Fibroblast of pulmonary artery (primary cell): ENCODE results near the gene LIPM.
A peak's percentile ranks its signal among the peaks of the same experiment; 100 is the strongest.

Experiments
- DNase-seq: peaks from one replicate; pipeline ENCODE4 v3.0.0-alpha.2; 2010; ENCODE audit warnings: low read depth
- H3K4me3 ChIP-seq: replicated peaks from 2 replicates; pipeline ENCODE4 v1.5.1; 2011; ENCODE audit warnings: low read depth, mild to moderate bottlenecking, control low read depth, low read length, moderate library complexity
- TF ChIP-seq, protein P1 (sequence below): IDR thresholded peaks from 2 replicates; pipeline ENCODE4 v1.5.1; 2011; ENCODE audit warnings: mild to moderate bottlenecking, control low read depth, low read length, inconsistent platforms; ENCODE audit errors: missing control alignments

The LIPM gene

GRCh38 chr10:88828310-88828709, 25.8 kb downstream of the LIPM start:
- DNase-seq: no peak
- TF ChIP-seq, protein P1, sequence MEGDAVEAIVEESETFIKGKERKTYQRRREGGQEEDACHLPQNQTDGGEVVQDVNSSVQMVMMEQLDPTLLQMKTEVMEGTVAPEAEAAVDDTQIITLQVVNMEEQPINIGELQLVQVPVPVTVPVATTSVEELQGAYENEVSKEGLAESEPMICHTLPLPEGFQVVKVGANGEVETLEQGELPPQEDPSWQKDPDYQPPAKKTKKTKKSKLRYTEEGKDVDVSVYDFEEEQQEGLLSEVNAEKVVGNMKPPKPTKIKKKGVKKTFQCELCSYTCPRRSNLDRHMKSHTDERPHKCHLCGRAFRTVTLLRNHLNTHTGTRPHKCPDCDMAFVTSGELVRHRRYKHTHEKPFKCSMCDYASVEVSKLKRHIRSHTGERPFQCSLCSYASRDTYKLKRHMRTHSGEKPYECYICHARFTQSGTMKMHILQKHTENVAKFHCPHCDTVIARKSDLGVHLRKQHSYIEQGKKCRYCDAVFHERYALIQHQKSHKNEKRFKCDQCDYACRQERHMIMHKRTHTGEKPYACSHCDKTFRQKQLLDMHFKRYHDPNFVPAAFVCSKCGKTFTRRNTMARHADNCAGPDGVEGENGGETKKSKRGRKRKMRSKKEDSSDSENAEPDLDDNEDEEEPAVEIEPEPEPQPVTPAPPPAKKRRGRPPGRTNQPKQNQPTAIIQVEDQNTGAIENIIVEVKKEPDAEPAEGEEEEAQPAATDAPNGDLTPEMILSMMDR: no peak
- H3K4me3 ChIP-seq: no peak overlapping the region

DNA sequence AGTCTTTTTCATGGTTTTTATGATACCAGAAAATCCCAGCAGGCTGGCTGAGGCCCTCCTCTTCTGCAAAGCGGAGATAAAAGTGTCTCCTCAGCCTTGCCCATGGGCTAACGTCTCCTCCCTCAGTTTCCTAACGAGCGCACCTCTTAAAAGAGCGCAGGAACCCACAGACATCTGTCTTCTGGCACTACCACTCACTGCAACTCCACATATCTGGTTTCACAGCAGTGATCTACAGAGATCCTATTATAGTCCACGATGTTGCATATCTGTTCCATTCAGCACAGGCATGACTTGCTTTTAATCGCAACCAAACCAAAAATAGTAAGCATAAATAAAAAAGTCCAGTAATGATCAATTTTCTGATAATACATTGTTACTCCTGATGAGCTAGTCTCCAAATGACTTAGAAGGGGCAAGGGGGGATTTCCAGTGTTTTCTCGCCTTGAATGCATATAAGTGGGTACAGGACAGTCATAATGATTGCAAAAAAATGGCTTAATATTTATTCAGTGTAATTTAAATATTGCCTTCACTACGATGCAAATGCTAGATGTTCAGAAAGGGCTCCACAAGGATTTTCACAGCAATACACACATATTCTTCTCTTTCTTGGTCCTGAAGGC, 28.2 kb downstream of the LIPM start:
- H3K4me3 ChIP-seq: no peak overlapping the region
- TF ChIP-seq, protein P1: no peak
- DNase-seq: no peak

- TF ChIP-seq, protein P1: no peak
- H3K4me3 ChIP-seq: no peak overlapping the region
- no peak for DNase-seq
These were observed 29.2 kb downstream of the LIPM start for GRCh38 chr10:88831709-88832108.

DNA sequence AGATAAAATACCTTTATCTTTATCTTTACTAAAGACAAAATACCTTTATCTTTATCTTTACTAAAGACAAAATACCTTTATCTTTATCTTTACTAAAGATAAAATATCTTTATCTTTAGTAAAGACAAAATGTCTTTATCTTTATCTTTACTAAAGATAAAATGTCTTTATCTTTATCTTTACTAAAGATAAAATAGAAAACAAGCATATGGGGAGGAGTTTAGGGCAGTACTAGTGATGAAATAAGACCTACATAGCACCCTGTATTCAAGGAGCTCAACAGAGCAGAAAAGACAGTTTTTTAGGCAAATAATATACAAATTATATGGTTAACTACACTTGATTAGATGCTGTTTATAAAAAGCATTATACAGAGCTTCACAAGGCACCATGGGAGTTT, 29.8 kb downstream of the LIPM start:
- TF ChIP-seq, protein P1: no peak
- no peak overlapping the region for H3K4me3 ChIP-seq
- DNase-seq: no peak

GRCh38 chr10:88833156-88833555, 30.6 kb downstream of the LIPM start:
- TF ChIP-seq, protein P1: no peak
- no peak overlapping the region for H3K4me3 ChIP-seq
- no peak for DNase-seq

DNA sequence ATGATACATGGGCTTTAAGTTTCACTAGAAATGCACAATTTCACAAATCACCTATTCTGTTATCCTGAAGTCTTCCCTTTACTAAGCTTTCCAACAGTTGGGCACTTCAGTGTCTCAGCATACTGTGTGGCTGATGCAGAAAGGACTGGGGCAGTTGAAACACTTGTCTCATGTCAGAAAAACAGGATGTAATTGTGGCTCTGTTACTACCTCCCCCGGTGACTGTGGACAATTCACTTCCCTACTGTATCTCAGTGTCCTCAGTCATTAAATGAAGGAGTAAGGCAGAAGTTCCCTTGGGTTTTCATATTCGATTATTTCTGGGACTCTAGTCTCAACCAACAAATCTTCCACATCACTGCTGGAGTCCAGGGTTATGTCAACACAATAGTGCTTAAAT, 31.2 kb downstream of the LIPM start:
- TF ChIP-seq, protein P1: no peak
- DNase-seq: no peak
- H3K4me3 ChIP-seq: no peak overlapping the region

GRCh38 chr10:88835096-88835909, 32.8 kb downstream of the LIPM start:
- DNase-seq: peak; percentile 92
- TF ChIP-seq, protein P1: peak; percentile 86
- H3K4me3 ChIP-seq: no peak overlapping the region
